CD14-positive monocyte (primary cell): ENCODE measurements around the gene RBFOX2. TPM values are rescaled to one million over a fixed set of nuclear protein-coding genes. Genes with fewer than 3 reads are reported as not detected.

Experiments used
- DNase-seq, 3 donors: peaks; one replicate each; pipeline ENCODE4 v3.0.0-alpha.2; 2011 to 2022
- H2AFZ ChIP-seq: 2 replicates; pipeline ENCODE4 v1.6.0; 2012; ENCODE audit warnings: mild to moderate bottlenecking, low read depth, low read length, inconsistent platforms; ENCODE audit not compliant: insufficient read depth, poor library complexity, severe bottlenecking
- H3K27ac ChIP-seq, 2 donors: 1 replicate in 1 of 2; 2 replicates in 1 of 2; pipeline ENCODE4 v1.5.1; 2012 to 2013; ENCODE audit warnings: low read length in 2 of 2, control low read depth in 1 of 2, inconsistent platforms in 1 of 2, low read depth in 1 of 2, mild to moderate bottlenecking in 1 of 2
- H3K27me3 ChIP-seq, 2 donors: one replicate each; pipeline versions ENCODE4 v1.6.0 to v1.6.1; 2011 to 2013; ENCODE audit warnings: low read length in 2 of 2; ENCODE audit not compliant: control insufficient read depth in 2 of 2, insufficient read depth in 2 of 2
- H3K36me3 ChIP-seq, 2 donors: replicated peaks in 1 of 2; 1 replicate in 1 of 2; 2 replicates in 1 of 2; pipeline versions ENCODE4 v1.5.1 to v1.6.1; 2012 to 2013; ENCODE audit warnings: low read length in 2 of 2, control low read depth in 1 of 2, inconsistent platforms in 1 of 2, mild to moderate bottlenecking in 1 of 2; ENCODE audit not compliant: insufficient read depth in 2 of 2, control insufficient read depth in 1 of 2
- H3K4me1 ChIP-seq, 2 donors: 1 replicate in 1 of 2; 2 replicates in 1 of 2; pipeline versions ENCODE4 v1.5.1 to v1.6.1; 2012 to 2013; ENCODE audit warnings: low read length in 2 of 2, control low read depth in 1 of 2, inconsistent platforms in 1 of 2, mild to moderate bottlenecking in 1 of 2, moderate library complexity in 1 of 2; ENCODE audit not compliant: insufficient read depth in 2 of 2, control insufficient read depth in 1 of 2
- H3K4me2 ChIP-seq: replicated peaks from 2 replicates; pipeline ENCODE3; 2012; ENCODE audit warnings: low read length, moderate library complexity, mild to moderate bottlenecking; ENCODE audit not compliant: poor library complexity, severe bottlenecking; ENCODE audit errors: extremely low read depth
- H3K4me3 ChIP-seq, 3 experiments: fragments of 200-600 bp in 1 of 3; sonication (generic) in 1 of 3; replicated peaks in 1 of 3; 1 replicate in 2 of 3; 2 replicates in 1 of 3; pipeline ENCODE4 v1.5.1; 2011 to 2013; ENCODE audit warnings: low read length in 3 of 3, mild to moderate bottlenecking in 3 of 3, control low read depth in 2 of 3, low read depth in 2 of 3, inconsistent platforms in 1 of 3, moderate library complexity in 1 of 3
- H3K79me2 ChIP-seq: 2 replicates; pipeline ENCODE4 v1.6.0; 2012; ENCODE audit warnings: mild to moderate bottlenecking, control low read depth, inconsistent platforms, low read length, moderate library complexity; ENCODE audit not compliant: insufficient read depth
- H3K9ac ChIP-seq: 2 replicates; pipeline ENCODE4 v1.6.0; 2017; ENCODE audit warnings: low read length, mild to moderate bottlenecking; ENCODE audit not compliant: insufficient read depth, poor library complexity, severe bottlenecking
- H3K9me3 ChIP-seq, 2 donors: replicated peaks in 1 of 2; 1 replicate in 1 of 2; 2 replicates in 1 of 2; pipeline versions ENCODE4 v1.5.1 to v1.6.1; 2012 to 2013; ENCODE audit warnings: low read length in 2 of 2, control low read depth in 1 of 2; ENCODE audit not compliant: control insufficient read depth in 1 of 2, insufficient read depth in 1 of 2
- H4K20me1 ChIP-seq: 2 replicates; pipeline ENCODE4 v1.6.0; 2012; ENCODE audit warnings: mild to moderate bottlenecking, low read length, control low read depth, moderate library complexity; ENCODE audit not compliant: insufficient read depth
- H3K27ac Mint-ChIP-seq, 7 donors: one replicate each; pipeline ENCODE4 v1.8.0; 2020; ENCODE audit warnings: mild to moderate bottlenecking in 7 of 7, mixed read lengths in 7 of 7, moderate library complexity in 6 of 7, inconsistent platforms in 2 of 7
- H3K27me3 Mint-ChIP-seq, 3 donors: one replicate each; pipeline ENCODE4 v1.8.0; 2021 to 2022; ENCODE audit warnings: low read depth in 3 of 3, mild to moderate bottlenecking in 3 of 3, mixed read lengths in 3 of 3, moderate library complexity in 3 of 3, inconsistent platforms in 1 of 3
- H3K36me3 Mint-ChIP-seq, 2 donors: one replicate each; pipeline ENCODE4 v1.8.0; 2020; ENCODE audit warnings: mixed read lengths in 2 of 2, inconsistent platforms in 1 of 2, mild to moderate bottlenecking in 1 of 2
- H3K4me1 Mint-ChIP-seq: one replicate; pipeline ENCODE4 v1.8.0; 2020; ENCODE audit warnings: mild to moderate bottlenecking, mixed read lengths
- H3K4me3 Mint-ChIP-seq, 2 donors: one replicate each; pipeline ENCODE4 v1.8.0; 2020; ENCODE audit warnings: mild to moderate bottlenecking in 2 of 2, mixed read lengths in 2 of 2, moderate library complexity in 1 of 2
- H3K9me3 Mint-ChIP-seq, 7 donors: one replicate each; pipeline ENCODE4 v1.8.0; 2020 to 2022; ENCODE audit warnings: mixed read lengths in 7 of 7, mild to moderate bottlenecking in 6 of 7, moderate library complexity in 6 of 7, inconsistent platforms in 2 of 7
- CTCF ChIP-seq: fragments of 200-600 bp; IDR thresholded peaks from one replicate; pipeline ENCODE4 v1.8.0; 2022; ENCODE audit warnings: antibody characterized with exemption, mild to moderate bottlenecking
- whole genome bisulfite sequencing: methylation state at CpG from one replicate; pipeline ENCODE4 v1.1.5; 2013; ENCODE audit warnings: missing lambda C conversion rate; ENCODE audit not compliant: insufficient coverage; 5-methylcytosine and 5-hydroxymethylcytosine counted together
- intact Hi-C, 2 donors: fragments of 100-400 bp; cut with micrococcal nuclease; formaldehyde crosslinking; loops; one replicate each; pipeline versions ENCODE4 v1.15.0 to v1.15.1; 2023
- polyA plus RNA-seq, 3 donors: library from polyadenylated mRNA; depleted of rRNA in 1 of 3; unstranded in 2 of 3; stranded (reverse) in 1 of 3; fragments of 300-500 nt in 2 of 3; fragments of >200 nt in 1 of 3; fragmentation: Illumina TruSeq in 2 of 3; gene quantifications; 1 replicate in 2 of 3; 2 replicates in 1 of 3; pipeline ENCODE4 v1.2.3, GENCODE V29; 2012 to 2021

The RBFOX2 gene
- polyA plus RNA-seq, 3 donors = not detected

GRCh38 chr22:35884529-35884928, 144.1 kb downstream of the RBFOX2 start:
- no peaks in the 10 kb centered on the region for H3K27me3 ChIP-seq
- Mint-ChIP-seq H3K4me3 (no peak overlapping the region), H3K36me3 (no peaks in the 10 kb centered on the region), H3K9me3 (peaks cover 0 to 3% (median 0%) of the 10 kb centered on the region in 7 donors), H3K4me1 (peaks cover 23% of the 10 kb centered on the region), H3K27ac (peak overlapping the region in 1 of 7 donors; percentile 2), H3K27me3 (peaks cover 0 to 4% (median 2%) of the 10 kb centered on the region in 3 donors)
- H4K20me1 ChIP-seq = no peaks in the 10 kb centered on the region
- no peak for TF ChIP-seq CTCF
- H3K9me3 ChIP-seq = no peaks in the 10 kb centered on the region
- no peak for DNase-seq
- H3K4me1 ChIP-seq = peaks cover 0 to 4% of the 10 kb centered on the region in 2 donors
- H3K27ac ChIP-seq = no peak overlapping the region
- H3K4me2 ChIP-seq = no peak overlapping the region
- no peaks in the 10 kb centered on the region for H3K36me3 ChIP-seq
- no peak overlapping the region for H2AFZ ChIP-seq
- intact Hi-C loops = no loop called here
- H3K4me3 ChIP-seq = no peak overlapping the region
- no peak overlapping the region for H3K9ac ChIP-seq
- no CpG with 5 or more reads among the region's 2 CpGs for WGBS
- no peaks in the 10 kb centered on the region for H3K79me2 ChIP-seq

GRCh38 chr22:35883031-35883620, 145.5 kb downstream of the RBFOX2 start:
- Histone ChIP-seq H2AFZ (peak overlapping the region; percentile 32), H3K4me3 (no peak overlapping the region), H3K9me3 (no peaks in the 10 kb centered on the region), H3K27me3 (no peaks in the 10 kb centered on the region), H4K20me1 (no peaks in the 10 kb centered on the region), H3K4me1 (peaks cover 0 to 4% of the 10 kb centered on the region in 2 donors), H3K79me2 (no peaks in the 10 kb centered on the region), H3K9ac (no peak overlapping the region), H3K4me2 (no peak overlapping the region), H3K36me3 (no peaks in the 10 kb centered on the region), H3K27ac (no peak overlapping the region)
- peaks cover 23% of the 10 kb centered on the region for H3K4me1 Mint-ChIP-seq
- DNase-seq = no peak
- WGBS = 82% methylated on average over 3 of the region's 5 CpGs
- H3K4me3 Mint-ChIP-seq = no peak overlapping the region
- H3K9me3 Mint-ChIP-seq = peaks cover 0 to 3% (median 0%) of the 10 kb centered on the region in 7 donors
- intact Hi-C loops = no loop called here
- H3K27me3 Mint-ChIP-seq = peaks cover 0 to 2% (median 0%) of the 10 kb centered on the region in 3 donors
- peak overlapping the region in 2 of 7 donors; percentile 43 to 51 for H3K27ac Mint-ChIP-seq
- H3K36me3 Mint-ChIP-seq = no peaks in the 10 kb centered on the region
- no peak for TF ChIP-seq CTCF
